Esophagus squamous epithelium (tissue), 4 donors: ENCODE results near the gene NHS.

Experiments
- POLR2A ChIP-seq, 4 donors: fragments of 450-650 bp; IDR thresholded peaks; one replicate each; pipeline ENCODE4 v1.6.1; 2017; ENCODE audit warnings: antibody characterized with exemption in 4 of 4, mild to moderate bottlenecking in 4 of 4, moderate library complexity in 3 of 4
- TF ChIP-seq, protein P1 (sequence below), 6 experiments: fragments of 450-650 bp in 4 of 6; fragments of 200-600 bp in 2 of 6; sonication (generic) in 2 of 6; IDR thresholded peaks; one replicate each; pipeline ENCODE4 v1.5.1; 2016 to 2019; ENCODE audit warnings: antibody characterized with exemption in 6 of 6, mild to moderate bottlenecking in 4 of 6, moderate library complexity in 4 of 6

DNA sequence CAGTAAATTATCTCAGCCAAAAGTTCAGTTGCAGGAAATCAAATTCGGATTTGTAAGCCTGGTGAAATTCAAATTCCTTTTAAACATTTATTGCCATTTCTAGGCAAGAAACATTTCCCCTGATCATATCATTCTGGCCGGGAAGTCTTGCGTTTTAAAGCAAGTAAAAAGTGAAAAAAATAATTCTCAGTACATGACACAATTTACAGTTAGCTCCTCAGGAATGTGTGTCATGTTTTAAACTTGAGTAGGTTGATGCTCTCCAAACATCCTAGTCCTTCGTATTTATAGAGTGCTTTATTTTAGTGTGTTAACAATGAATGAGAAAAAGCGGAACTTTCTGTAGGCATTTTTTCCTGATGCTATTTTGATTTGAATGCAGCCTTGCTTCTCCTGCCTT lies 204.0 kb downstream of the NHS start:
- TF ChIP-seq, protein P1, sequence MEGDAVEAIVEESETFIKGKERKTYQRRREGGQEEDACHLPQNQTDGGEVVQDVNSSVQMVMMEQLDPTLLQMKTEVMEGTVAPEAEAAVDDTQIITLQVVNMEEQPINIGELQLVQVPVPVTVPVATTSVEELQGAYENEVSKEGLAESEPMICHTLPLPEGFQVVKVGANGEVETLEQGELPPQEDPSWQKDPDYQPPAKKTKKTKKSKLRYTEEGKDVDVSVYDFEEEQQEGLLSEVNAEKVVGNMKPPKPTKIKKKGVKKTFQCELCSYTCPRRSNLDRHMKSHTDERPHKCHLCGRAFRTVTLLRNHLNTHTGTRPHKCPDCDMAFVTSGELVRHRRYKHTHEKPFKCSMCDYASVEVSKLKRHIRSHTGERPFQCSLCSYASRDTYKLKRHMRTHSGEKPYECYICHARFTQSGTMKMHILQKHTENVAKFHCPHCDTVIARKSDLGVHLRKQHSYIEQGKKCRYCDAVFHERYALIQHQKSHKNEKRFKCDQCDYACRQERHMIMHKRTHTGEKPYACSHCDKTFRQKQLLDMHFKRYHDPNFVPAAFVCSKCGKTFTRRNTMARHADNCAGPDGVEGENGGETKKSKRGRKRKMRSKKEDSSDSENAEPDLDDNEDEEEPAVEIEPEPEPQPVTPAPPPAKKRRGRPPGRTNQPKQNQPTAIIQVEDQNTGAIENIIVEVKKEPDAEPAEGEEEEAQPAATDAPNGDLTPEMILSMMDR (IDR thresholded peaks at IDR 0.05) = no peak
- no peak for TF ChIP-seq POLR2A (IDR thresholded peaks at IDR 0.05)
